Body of pancreas (tissue), 4 donors: ENCODE results near the gene IZUMO4.

Experiments used
- POLR2A ChIP-seq, 3 donors: fragments of 450-650 bp; IDR thresholded peaks; one replicate each; pipeline ENCODE4 v1.6.1; 2016; ENCODE audit warnings: antibody characterized with exemption in 3 of 3, mild to moderate bottlenecking in 2 of 3
- TF ChIP-seq, protein P1 (sequence below), 7 experiments: fragments of 450-650 bp in 4 of 7; fragments of 200-600 bp in 3 of 7; sonication (generic) in 3 of 7; IDR thresholded peaks; one replicate each; pipeline ENCODE4 v1.5.1; 2016 to 2019; ENCODE audit warnings: antibody characterized with exemption in 7 of 7

DNA sequence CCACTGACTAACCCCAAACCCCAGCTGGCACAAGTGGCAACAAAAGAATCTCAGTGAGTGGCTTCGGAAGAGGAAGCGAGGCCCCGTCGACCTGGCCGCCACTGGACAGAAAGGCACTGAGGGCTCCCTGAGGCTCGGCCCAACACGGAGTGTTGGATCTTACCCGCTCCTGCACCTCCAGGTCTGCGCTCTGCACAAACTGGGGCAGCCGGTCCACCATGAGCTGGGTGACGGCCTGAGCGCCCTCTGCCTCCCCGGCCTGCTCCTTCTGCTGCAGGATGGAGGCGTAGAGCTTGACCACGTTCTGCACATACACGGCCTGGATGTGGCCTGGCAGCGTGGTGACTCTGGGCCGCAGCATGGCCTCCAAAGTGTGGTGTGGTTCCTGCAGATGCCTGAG is 21.7 kb downstream of the IZUMO4 start:
- TF ChIP-seq, protein P1, sequence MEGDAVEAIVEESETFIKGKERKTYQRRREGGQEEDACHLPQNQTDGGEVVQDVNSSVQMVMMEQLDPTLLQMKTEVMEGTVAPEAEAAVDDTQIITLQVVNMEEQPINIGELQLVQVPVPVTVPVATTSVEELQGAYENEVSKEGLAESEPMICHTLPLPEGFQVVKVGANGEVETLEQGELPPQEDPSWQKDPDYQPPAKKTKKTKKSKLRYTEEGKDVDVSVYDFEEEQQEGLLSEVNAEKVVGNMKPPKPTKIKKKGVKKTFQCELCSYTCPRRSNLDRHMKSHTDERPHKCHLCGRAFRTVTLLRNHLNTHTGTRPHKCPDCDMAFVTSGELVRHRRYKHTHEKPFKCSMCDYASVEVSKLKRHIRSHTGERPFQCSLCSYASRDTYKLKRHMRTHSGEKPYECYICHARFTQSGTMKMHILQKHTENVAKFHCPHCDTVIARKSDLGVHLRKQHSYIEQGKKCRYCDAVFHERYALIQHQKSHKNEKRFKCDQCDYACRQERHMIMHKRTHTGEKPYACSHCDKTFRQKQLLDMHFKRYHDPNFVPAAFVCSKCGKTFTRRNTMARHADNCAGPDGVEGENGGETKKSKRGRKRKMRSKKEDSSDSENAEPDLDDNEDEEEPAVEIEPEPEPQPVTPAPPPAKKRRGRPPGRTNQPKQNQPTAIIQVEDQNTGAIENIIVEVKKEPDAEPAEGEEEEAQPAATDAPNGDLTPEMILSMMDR (IDR thresholded peaks at IDR 0.05), result no peak
- TF ChIP-seq POLR2A (IDR thresholded peaks at IDR 0.05), result no peak
